ENCODE measurements around the gene DNPEP. TPM values are rescaled to one million over a fixed set of nuclear protein-coding genes. Genes with fewer than 3 reads are reported as not detected.

The DNPEP gene
- total and polyA plus RNA-seq, 2 of the 8 experiments (the other 6 are each of a cell fraction or from before 2014, with no cell fraction given): 59.8 to 109 TPM

DNA sequence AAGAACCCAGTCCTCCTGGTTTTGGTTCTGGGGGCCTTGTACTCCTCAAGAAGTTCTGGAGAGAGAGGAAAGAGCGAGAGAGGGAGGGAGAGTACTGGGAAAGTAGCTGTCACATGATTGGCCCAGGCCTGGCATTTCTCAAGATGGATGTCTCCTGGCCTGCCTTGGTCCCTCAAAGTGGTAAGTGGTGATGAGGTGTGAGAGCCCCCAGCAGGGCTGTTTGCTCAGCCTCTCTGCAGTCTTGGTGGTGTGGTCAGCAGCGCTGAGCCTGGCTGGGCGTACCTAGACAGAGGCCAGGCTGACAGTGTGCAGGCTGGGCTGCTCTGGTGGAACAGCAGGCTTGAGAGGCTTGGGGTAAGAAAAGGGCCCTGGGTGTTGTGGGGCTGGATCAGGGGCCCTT is 49.4 kb upstream of the DNPEP start:
- H3K79me2 ChIP-seq (ENCODE audit: control insufficient read depth in 1 of 2, insufficient read depth in 2 of 2, low read length in 2 of 2): no peaks in the 10 kb centered on the region
- ChIA-PET CTCF (ENCODE audit: partially characterized antibody) (interaction anchor here (1.2 to 113.1 kb wide), 5 partner anchors 21 to 204 kb away, joined by 3 to 7248 read pairs (median 186); partner anchors contain the start of genes ASIC4, CHPF, DES and DNPEP), POLR2A (ENCODE audit: partially characterized antibody) (interaction anchor here (1.2 to 5.3 kb wide), 3 partner anchors 18 to 104 kb away, joined by 5 to 30 read pairs (median 8); partner anchors contain the start of gene DES)
- H2AK5ac ChIP-seq (ENCODE audit: low read depth, low read length): no peak overlapping the region
- no peaks in the 10 kb centered on the region for H3K79me1 ChIP-seq (ENCODE audit: low read depth, low read length)
- DNase-seq (ENCODE audit: low read depth in 1 of 2, low spot score in 2 of 2): no peak
- no peaks in the 10 kb centered on the region for H3K9me3 ChIP-seq (ENCODE audit: insufficient read depth in 2 of 2, low read depth in 1 of 2, low read length in 1 of 2)
- no peak overlapping the region for H2AFZ ChIP-seq (ENCODE audit: low read length)
- 89% methylated on average over 3 of the region's 3 CpGs; no CpG with 5 or more reads in 1 of the 2 experiments for WGBS, 2 experiments (ENCODE audit: extremely low coverage in 1 of 2, insufficient coverage in 1 of 2, insufficient read length in 1 of 2, insufficient replicate concordance in 2 of 2, low coverage in 1 of 2, low lambda C conversion rate in 2 of 2, missing lambda C conversion rate in 1 of 2)
- H4K5ac ChIP-seq (ENCODE audit: insufficient read length, low read depth, low read length): no peak overlapping the region
- H2BK15ac ChIP-seq (ENCODE audit: low read length): no peak overlapping the region
- H3K27me3 ChIP-seq (replicated peaks in 1 of 4; ENCODE audit: control insufficient read depth in 3 of 4, extremely low read depth in 1 of 4, insufficient read depth in 3 of 4, low read length in 3 of 4): peaks cover 0 to 27% (median 17%) of the 10 kb centered on the region in 4 experiments; a peak in 6 of 7 replicates
- no peak overlapping the region for H3K4ac ChIP-seq (replicated peaks; ENCODE audit: insufficient read length, low read depth, low read length)
- H4K91ac ChIP-seq (replicated peaks; ENCODE audit: insufficient read length, low read length): no peak overlapping the region
- no peak overlapping the region for H3K56ac ChIP-seq (replicated peaks; ENCODE audit: insufficient read length, low read depth, low read length)
- no peak overlapping the region for H2BK5ac ChIP-seq (ENCODE audit: low read depth, low read length)
- no peak overlapping the region for H3K14ac ChIP-seq (ENCODE audit: insufficient read length)
- no peak overlapping the region for H3K18ac ChIP-seq (ENCODE audit: extremely low read depth, low read length)
- H3K27ac ChIP-seq (ENCODE audit: low read depth, low read length): no peak overlapping the region
- H4K20me1 ChIP-seq (replicated peaks in 1 of 2; ENCODE audit: control insufficient read depth in 1 of 2, insufficient read depth in 2 of 2, low read length in 2 of 2): no peaks in the 10 kb centered on the region
- peaks cover 0 to 18% (median 10%) of the 10 kb centered on the region in 4 experiments; a peak in 6 of 7 replicates for H3K4me1 ChIP-seq (replicated peaks in 1 of 4; ENCODE audit: control insufficient read depth in 3 of 4, insufficient read depth in 4 of 4, low read length in 3 of 4)
- H3K23me2 ChIP-seq (ENCODE audit: low read depth, low read length): peaks cover 10% of the 10 kb centered on the region; the same call in 1 of the 2 replicates
- H2BK12ac ChIP-seq (ENCODE audit: low read depth, low read length): no peak overlapping the region
- no peak for FAIRE-seq
- no peaks in the 10 kb centered on the region for H3K36me3 ChIP-seq (ENCODE audit: control insufficient read depth in 2 of 4, insufficient read depth in 4 of 4, low read length in 3 of 4)
- H3K9ac ChIP-seq (replicated peaks in 1 of 4; ENCODE audit: extremely low read depth in 1 of 4, low read depth in 3 of 4, low read length in 3 of 4): no peak overlapping the region
- no peak overlapping the region for H3K4me2 ChIP-seq (ENCODE audit: insufficient read depth in 1 of 2, low read depth in 2 of 2, low read length in 2 of 2)
- no peak overlapping the region for H3K23ac ChIP-seq (ENCODE audit: insufficient read length)
- H3K4me3 ChIP-seq (ENCODE audit: extremely low read depth in 1 of 4, insufficient read depth in 2 of 4, low read depth in 3 of 4, low read length in 4 of 4): no peak overlapping the region
- no peak overlapping the region for H2BK120ac ChIP-seq (replicated peaks; ENCODE audit: low read depth, low read length)
- H4K8ac ChIP-seq (ENCODE audit: extremely low read depth, insufficient read depth, low read length): no peak overlapping the region
- no peak overlapping the region for H2BK20ac ChIP-seq (ENCODE audit: low read length)
- TF ChIP-seq CBX8 (IDR thresholded peaks at IDR 0.05; ENCODE audit: borderline replicate concordance, low read depth, low read length) (no peak), RNF2 (IDR thresholded peaks at IDR 0.05; ENCODE audit: borderline replicate concordance, low read depth, low read length, missing control alignments, poor library complexity, severe bottlenecking) (no peak), BACH1 (IDR thresholded peaks at IDR 0.05; ENCODE audit: low read length) (no peak), GABPA (IDR thresholded peaks at IDR 0.05; ENCODE audit: borderline replicate concordance, insufficient read depth, low read length) (no peak), SIN3A (conservative IDR thresholded peaks at IDR 0.05 in 1 of 2, IDR thresholded peaks at IDR 0.05 in 1 of 2; ENCODE audit: low read depth in 1 of 2, low read length in 2 of 2) (no peak), HDAC6 (IDR thresholded peaks at IDR 0.05; ENCODE audit: low read depth, low read length) (no peak), TBP (IDR thresholded peaks at IDR 0.05; ENCODE audit: low read depth, low read length) (no peak), ZNF274 (IDR thresholded peaks at IDR 0.05; ENCODE audit: borderline replicate concordance, extremely low read depth, low read length) (no peak), RFX5 (IDR thresholded peaks at IDR 0.05; ENCODE audit: borderline replicate concordance, low read depth, low read length) (no peak), TAF7 (optimal IDR thresholded peaks at IDR 0.05; ENCODE audit: borderline replicate concordance, low read depth, low read length) (no peak), TCF12 (IDR thresholded peaks at IDR 0.05; ENCODE audit: low read depth, low read length) (no peak), FOSL1 (IDR thresholded peaks at IDR 0.05; ENCODE audit: insufficient read depth, low read depth, low read length) (no peak), KDM4A (IDR thresholded peaks at IDR 0.05; ENCODE audit: low read depth, low read length, severe bottlenecking) (no peak)

Measured in H1 (cell line).